OCI-LY1 (cell line): ENCODE results near the gene PTPRD.

ENCODE experiments used
- EZH2 ChIP-seq: fragments of 200-600 bp; sonication (generic), shearing (Covaris generic); IDR thresholded peaks from 2 replicates; pipeline ENCODE4 v1.8.0; 2017; ENCODE audit warnings: borderline replicate concordance, mixed run types, mild to moderate bottlenecking, antibody characterized with exemption, low read length, moderate library complexity, mixed read lengths
- TF ChIP-seq, protein P1 (sequence below): fragments of 200-600 bp; sonication (generic), shearing (Covaris generic); IDR thresholded peaks from 2 replicates; pipeline ENCODE4 v1.5.1; 2017; ENCODE audit warnings: mild to moderate bottlenecking, antibody characterized with exemption, low read length, moderate library complexity, mixed read lengths

GRCh38 chr9:8515748-8516147, 2097.1 kb downstream of the PTPRD start:
- TF ChIP-seq, protein P1, sequence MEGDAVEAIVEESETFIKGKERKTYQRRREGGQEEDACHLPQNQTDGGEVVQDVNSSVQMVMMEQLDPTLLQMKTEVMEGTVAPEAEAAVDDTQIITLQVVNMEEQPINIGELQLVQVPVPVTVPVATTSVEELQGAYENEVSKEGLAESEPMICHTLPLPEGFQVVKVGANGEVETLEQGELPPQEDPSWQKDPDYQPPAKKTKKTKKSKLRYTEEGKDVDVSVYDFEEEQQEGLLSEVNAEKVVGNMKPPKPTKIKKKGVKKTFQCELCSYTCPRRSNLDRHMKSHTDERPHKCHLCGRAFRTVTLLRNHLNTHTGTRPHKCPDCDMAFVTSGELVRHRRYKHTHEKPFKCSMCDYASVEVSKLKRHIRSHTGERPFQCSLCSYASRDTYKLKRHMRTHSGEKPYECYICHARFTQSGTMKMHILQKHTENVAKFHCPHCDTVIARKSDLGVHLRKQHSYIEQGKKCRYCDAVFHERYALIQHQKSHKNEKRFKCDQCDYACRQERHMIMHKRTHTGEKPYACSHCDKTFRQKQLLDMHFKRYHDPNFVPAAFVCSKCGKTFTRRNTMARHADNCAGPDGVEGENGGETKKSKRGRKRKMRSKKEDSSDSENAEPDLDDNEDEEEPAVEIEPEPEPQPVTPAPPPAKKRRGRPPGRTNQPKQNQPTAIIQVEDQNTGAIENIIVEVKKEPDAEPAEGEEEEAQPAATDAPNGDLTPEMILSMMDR, result no peak
- no peak for TF ChIP-seq EZH2
